ENCODE measurements around the gene KLC3.

KLC3 gene

GRCh38 chr19:45364696-45365095, 24.1 kb downstream of the KLC3 start:
- H3K4me3 ChIP-seq (ENCODE audit: low read length): no peak overlapping the region
- no peaks in the 10 kb centered on the region for H3K27me3 ChIP-seq (ENCODE audit: control insufficient read depth, insufficient read depth, low read length)
- no peaks in the 10 kb centered on the region for H3K36me3 ChIP-seq (ENCODE audit: control insufficient read depth, insufficient read depth, low read length)
- no peaks in the 10 kb centered on the region for H3K4me1 ChIP-seq (ENCODE audit: control insufficient read depth, insufficient read depth, low read length)
- H3K9ac ChIP-seq (ENCODE audit: low read length): no peak overlapping the region
- no peaks in the 10 kb centered on the region for H3K9me3 ChIP-seq (ENCODE audit: control insufficient read depth, low read length)

- Histone ChIP-seq H3K9me3 (ENCODE audit: control insufficient read depth, low read length) (no peaks in the 10 kb centered on the region), H3K9ac (ENCODE audit: low read length) (no peak overlapping the region), H3K36me3 (ENCODE audit: control insufficient read depth, insufficient read depth, low read length) (no peaks in the 10 kb centered on the region), H3K27me3 (ENCODE audit: control insufficient read depth, insufficient read depth, low read length) (no peaks in the 10 kb centered on the region), H3K4me3 (ENCODE audit: low read length) (no peak overlapping the region), H3K4me1 (ENCODE audit: control insufficient read depth, insufficient read depth, low read length) (no peaks in the 10 kb centered on the region)
Measured at GRCh38 chr19:45368127-45368526, 27.6 kb downstream of the KLC3 start.

GRCh38 chr19:45368737-45369340, 28.3 kb downstream of the KLC3 start:
- Histone ChIP-seq H3K9me3 (ENCODE audit: control insufficient read depth, low read length) (no peaks in the 10 kb centered on the region), H3K4me1 (ENCODE audit: control insufficient read depth, insufficient read depth, low read length) (no peaks in the 10 kb centered on the region), H3K27me3 (ENCODE audit: control insufficient read depth, insufficient read depth, low read length) (no peaks in the 10 kb centered on the region), H3K36me3 (ENCODE audit: control insufficient read depth, insufficient read depth, low read length) (no peaks in the 10 kb centered on the region), H3K9ac (ENCODE audit: low read length) (no peak overlapping the region), H3K4me3 (ENCODE audit: low read length) (no peak overlapping the region)

- no peaks in the 10 kb centered on the region for H3K4me1 ChIP-seq (ENCODE audit: control insufficient read depth, insufficient read depth, low read length)
- no peaks in the 10 kb centered on the region for H3K27me3 ChIP-seq (ENCODE audit: control insufficient read depth, insufficient read depth, low read length)
- no peaks in the 10 kb centered on the region for H3K9me3 ChIP-seq (ENCODE audit: control insufficient read depth, low read length)
- H3K36me3 ChIP-seq (ENCODE audit: control insufficient read depth, insufficient read depth, low read length): no peaks in the 10 kb centered on the region
- H3K4me3 ChIP-seq (ENCODE audit: low read length): peak within 1 kb of the TSS; percentile 56
- H3K9ac ChIP-seq (ENCODE audit: low read length): peak within 1 kb of the TSS; percentile 65
Measured at GRCh38 chr19:45370410-45371204, 30.1 kb downstream of the KLC3 start, which contains the start of gene ERCC2. TSS of gene ERCC2 (minus strand) at chr19:45370573. CDS start at chr19:45370540, 33 bp downstream.

- Histone ChIP-seq H3K36me3 (ENCODE audit: control insufficient read depth, insufficient read depth, low read length) (no peaks in the 10 kb centered on the region), H3K9me3 (ENCODE audit: control insufficient read depth, low read length) (no peaks in the 10 kb centered on the region), H3K4me3 (ENCODE audit: low read length) (no peak overlapping the region), H3K4me1 (ENCODE audit: control insufficient read depth, insufficient read depth, low read length) (no peaks in the 10 kb centered on the region), H3K27me3 (ENCODE audit: control insufficient read depth, insufficient read depth, low read length) (no peaks in the 10 kb centered on the region), H3K9ac (ENCODE audit: low read length) (no peak overlapping the region)
Measured at GRCh38 chr19:45376045-45376724, 35.6 kb downstream of the KLC3 start.

GRCh38 chr19:45380107-45380506, 39.6 kb downstream of the KLC3 start:
- H3K27me3 ChIP-seq (ENCODE audit: control insufficient read depth, insufficient read depth, low read length): peaks cover 4% of the 10 kb centered on the region
- H3K4me3 ChIP-seq (ENCODE audit: low read length): no peak overlapping the region
- H3K4me1 ChIP-seq (ENCODE audit: control insufficient read depth, insufficient read depth, low read length): no peaks in the 10 kb centered on the region
- H3K9ac ChIP-seq (ENCODE audit: low read length): no peak overlapping the region
- H3K36me3 ChIP-seq (ENCODE audit: control insufficient read depth, insufficient read depth, low read length): no peaks in the 10 kb centered on the region
- H3K9me3 ChIP-seq (ENCODE audit: control insufficient read depth, low read length): no peaks in the 10 kb centered on the region

- H3K4me3 ChIP-seq (ENCODE audit: low read length): no peak overlapping the region
- H3K9me3 ChIP-seq (ENCODE audit: control insufficient read depth, low read length): no peaks in the 10 kb centered on the region
- H3K9ac ChIP-seq (ENCODE audit: low read length): no peak overlapping the region
- no peaks in the 10 kb centered on the region for H3K4me1 ChIP-seq (ENCODE audit: control insufficient read depth, insufficient read depth, low read length)
- no peaks in the 10 kb centered on the region for H3K36me3 ChIP-seq (ENCODE audit: control insufficient read depth, insufficient read depth, low read length)
- H3K27me3 ChIP-seq (ENCODE audit: control insufficient read depth, insufficient read depth, low read length): peaks cover 15% of the 10 kb centered on the region
Measured at GRCh38 chr19:45382426-45382825, 41.9 kb downstream of the KLC3 start.

- Histone ChIP-seq H3K4me3 (ENCODE audit: low read length) (no peak overlapping the region), H3K27me3 (ENCODE audit: control insufficient read depth, insufficient read depth, low read length) (peaks cover 15% of the 10 kb centered on the region), H3K4me1 (ENCODE audit: control insufficient read depth, insufficient read depth, low read length) (no peaks in the 10 kb centered on the region), H3K9me3 (ENCODE audit: control insufficient read depth, low read length) (no peaks in the 10 kb centered on the region), H3K36me3 (ENCODE audit: control insufficient read depth, insufficient read depth, low read length) (no peaks in the 10 kb centered on the region), H3K9ac (ENCODE audit: low read length) (no peak overlapping the region)
Measured at GRCh38 chr19:45385392-45386221, 45.1 kb downstream of the KLC3 start.

- H3K36me3 ChIP-seq (ENCODE audit: control insufficient read depth, insufficient read depth, low read length): no peaks in the 10 kb centered on the region
Measured at GRCh38 chr19:45391346-45391745, 50.8 kb downstream of the KLC3 start.

GRCh38 chr19:45391871-45392665, 51.5 kb downstream of the KLC3 start:
- Histone ChIP-seq H3K36me3 (ENCODE audit: control insufficient read depth, insufficient read depth, low read length) (no peaks in the 10 kb centered on the region), H3K4me3 (ENCODE audit: low read length) (no peak overlapping the region), H3K4me1 (ENCODE audit: control insufficient read depth, insufficient read depth, low read length) (no peaks in the 10 kb centered on the region), H3K9ac (ENCODE audit: low read length) (no peak overlapping the region), H3K9me3 (ENCODE audit: control insufficient read depth, low read length) (no peaks in the 10 kb centered on the region), H3K27me3 (ENCODE audit: control insufficient read depth, insufficient read depth, low read length) (no peaks in the 10 kb centered on the region)

More at GRCh38 chr19:45391346-45391745, 50.8 kb downstream of the KLC3 start:
- no peaks in the 10 kb centered on the region for H3K4me1 ChIP-seq (ENCODE audit: control insufficient read depth, insufficient read depth, low read length)
- no peaks in the 10 kb centered on the region for H3K27me3 ChIP-seq (ENCODE audit: control insufficient read depth, insufficient read depth, low read length)
- H3K9me3 ChIP-seq (ENCODE audit: control insufficient read depth, low read length): no peaks in the 10 kb centered on the region
- H3K4me3 ChIP-seq (ENCODE audit: low read length): no peak overlapping the region
- no peak overlapping the region for H3K9ac ChIP-seq (ENCODE audit: low read length)

Data from mucosa of stomach (tissue), 1 donor.